ENCODE measurements around the gene PIP4K2B. TPM values are rescaled to one million over a fixed set of nuclear protein-coding genes. Genes with fewer than 3 reads are reported as not detected.

The PIP4K2B gene
- total and polyA plus RNA-seq, 9 of the 15 experiments (the other 6 are each of a cell fraction or from before 2014, with no cell fraction given), result 3.7 to 29.9 (median 23.0) TPM

DNA sequence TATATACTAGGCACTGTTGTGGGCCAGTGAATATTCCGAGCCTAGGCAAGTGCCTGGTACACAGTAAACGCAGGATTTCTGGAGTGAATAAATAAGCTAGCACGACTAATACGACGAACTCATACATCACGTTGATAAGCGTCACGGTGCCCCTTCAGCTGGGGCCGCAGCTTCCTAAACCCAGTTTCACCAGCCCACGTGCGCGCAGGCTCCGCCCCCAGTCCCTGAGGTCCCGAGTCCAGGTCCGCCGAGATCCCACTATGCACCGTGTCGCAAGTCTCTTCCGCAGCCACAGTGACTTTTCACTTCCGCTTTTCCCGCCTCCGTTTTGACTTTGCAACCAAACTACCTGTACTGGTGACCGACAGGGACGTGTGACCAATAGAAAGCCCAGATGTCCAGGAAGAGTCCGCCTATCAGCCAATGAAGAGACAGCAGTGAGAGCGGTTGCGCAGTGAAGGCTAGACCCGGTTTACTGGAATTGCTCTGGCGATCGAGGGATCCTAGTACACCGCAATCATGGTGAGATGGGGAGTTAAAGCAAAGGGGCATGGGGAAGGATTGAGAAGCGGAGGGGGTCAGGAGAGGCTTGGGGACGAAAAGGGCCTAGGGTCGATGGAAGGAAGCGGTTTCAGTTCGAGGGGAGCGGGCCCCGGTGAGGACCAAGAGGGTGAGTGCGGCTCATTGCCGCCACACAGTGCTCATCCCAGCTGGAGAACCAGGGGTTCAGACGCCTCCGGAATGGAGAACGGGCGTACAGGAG lies 46.9 kb downstream of the PIP4K2B start, which contains the start of gene PSMB3 (continued):
- TF ChIP-seq, protein P1, sequence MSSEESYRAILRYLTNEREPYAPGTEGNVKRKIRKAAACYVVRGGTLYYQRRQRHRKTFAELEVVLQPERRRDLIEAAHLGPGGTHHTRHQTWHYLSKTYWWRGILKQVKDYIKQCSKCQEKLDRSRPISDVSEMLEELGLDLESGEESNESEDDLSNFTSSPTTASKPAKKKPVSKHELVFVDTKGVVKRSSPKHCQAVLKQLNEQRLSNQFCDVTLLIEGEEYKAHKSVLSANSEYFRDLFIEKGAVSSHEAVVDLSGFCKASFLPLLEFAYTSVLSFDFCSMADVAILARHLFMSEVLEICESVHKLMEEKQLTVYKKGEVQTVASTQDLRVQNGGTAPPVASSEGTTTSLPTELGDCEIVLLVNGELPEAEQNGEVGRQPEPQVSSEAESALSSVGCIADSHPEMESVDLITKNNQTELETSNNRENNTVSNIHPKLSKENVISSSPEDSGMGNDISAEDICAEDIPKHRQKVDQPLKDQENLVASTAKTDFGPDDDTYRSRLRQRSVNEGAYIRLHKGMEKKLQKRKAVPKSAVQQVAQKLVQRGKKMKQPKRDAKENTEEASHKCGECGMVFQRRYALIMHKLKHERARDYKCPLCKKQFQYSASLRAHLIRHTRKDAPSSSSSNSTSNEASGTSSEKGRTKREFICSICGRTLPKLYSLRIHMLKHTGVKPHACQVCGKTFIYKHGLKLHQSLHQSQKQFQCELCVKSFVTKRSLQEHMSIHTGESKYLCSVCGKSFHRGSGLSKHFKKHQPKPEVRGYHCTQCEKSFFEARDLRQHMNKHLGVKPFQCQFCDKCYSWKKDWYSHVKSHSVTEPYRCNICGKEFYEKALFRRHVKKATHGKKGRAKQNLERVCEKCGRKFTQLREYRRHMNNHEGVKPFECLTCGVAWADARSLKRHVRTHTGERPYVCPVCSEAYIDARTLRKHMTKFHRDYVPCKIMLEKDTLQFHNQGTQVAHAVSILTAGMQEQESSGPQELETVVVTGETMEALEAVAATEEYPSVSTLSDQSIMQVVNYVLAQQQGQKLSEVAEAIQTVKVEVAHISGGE (CRISPR knock-in tag; IDR thresholded peaks at IDR 0.05), result peak in 1 of 3 experiments; percentile 78; a peak in 2 of 6 replicates
- TF ChIP-seq, protein P2, sequence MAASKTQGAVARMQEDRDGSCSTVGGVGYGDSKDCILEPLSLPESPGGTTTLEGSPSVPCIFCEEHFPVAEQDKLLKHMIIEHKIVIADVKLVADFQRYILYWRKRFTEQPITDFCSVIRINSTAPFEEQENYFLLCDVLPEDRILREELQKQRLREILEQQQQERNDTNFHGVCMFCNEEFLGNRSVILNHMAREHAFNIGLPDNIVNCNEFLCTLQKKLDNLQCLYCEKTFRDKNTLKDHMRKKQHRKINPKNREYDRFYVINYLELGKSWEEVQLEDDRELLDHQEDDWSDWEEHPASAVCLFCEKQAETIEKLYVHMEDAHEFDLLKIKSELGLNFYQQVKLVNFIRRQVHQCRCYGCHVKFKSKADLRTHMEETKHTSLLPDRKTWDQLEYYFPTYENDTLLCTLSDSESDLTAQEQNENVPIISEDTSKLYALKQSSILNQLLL (CRISPR knock-in tag; IDR thresholded peaks at IDR 0.05; ENCODE audit: borderline replicate concordance), result no peak
- peak; percentile 72 for TF ChIP-seq JUND (IDR thresholded peaks at IDR 0.05; ENCODE audit: borderline replicate concordance, low read depth, low read length)
- no peak; the same call in 2 of the 3 replicates for TF ChIP-seq JUND (tag; IDR thresholded peaks at IDR 0.05; ENCODE audit: borderline replicate concordance, low read depth, low read length)
- no peak; the same call in 1 of the 2 replicates for TF ChIP-seq GATAD2A (IDR thresholded peaks at IDR 0.05)
- 0 out of 2 replicates have a peak, but pooled peaks have one; percentile 19 for TF ChIP-seq ZNF133 (CRISPR knock-in tag; IDR thresholded peaks at IDR 0.05)
- TF ChIP-seq, protein P3, sequence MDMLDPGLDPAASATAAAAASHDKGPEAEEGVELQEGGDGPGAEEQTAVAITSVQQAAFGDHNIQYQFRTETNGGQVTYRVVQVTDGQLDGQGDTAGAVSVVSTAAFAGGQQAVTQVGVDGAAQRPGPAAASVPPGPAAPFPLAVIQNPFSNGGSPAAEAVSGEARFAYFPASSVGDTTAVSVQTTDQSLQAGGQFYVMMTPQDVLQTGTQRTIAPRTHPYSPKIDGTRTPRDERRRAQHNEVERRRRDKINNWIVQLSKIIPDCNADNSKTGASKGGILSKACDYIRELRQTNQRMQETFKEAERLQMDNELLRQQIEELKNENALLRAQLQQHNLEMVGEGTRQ (CRISPR knock-in tag; IDR thresholded peaks at IDR 0.05), result peak; percentile 81
- TF ChIP-seq, protein P4, sequence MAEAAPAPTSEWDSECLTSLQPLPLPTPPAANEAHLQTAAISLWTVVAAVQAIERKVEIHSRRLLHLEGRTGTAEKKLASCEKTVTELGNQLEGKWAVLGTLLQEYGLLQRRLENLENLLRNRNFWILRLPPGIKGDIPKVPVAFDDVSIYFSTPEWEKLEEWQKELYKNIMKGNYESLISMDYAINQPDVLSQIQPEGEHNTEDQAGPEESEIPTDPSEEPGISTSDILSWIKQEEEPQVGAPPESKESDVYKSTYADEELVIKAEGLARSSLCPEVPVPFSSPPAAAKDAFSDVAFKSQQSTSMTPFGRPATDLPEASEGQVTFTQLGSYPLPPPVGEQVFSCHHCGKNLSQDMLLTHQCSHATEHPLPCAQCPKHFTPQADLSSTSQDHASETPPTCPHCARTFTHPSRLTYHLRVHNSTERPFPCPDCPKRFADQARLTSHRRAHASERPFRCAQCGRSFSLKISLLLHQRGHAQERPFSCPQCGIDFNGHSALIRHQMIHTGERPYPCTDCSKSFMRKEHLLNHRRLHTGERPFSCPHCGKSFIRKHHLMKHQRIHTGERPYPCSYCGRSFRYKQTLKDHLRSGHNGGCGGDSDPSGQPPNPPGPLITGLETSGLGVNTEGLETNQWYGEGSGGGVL (CRISPR knock-in tag; IDR thresholded peaks at IDR 0.05), result no peak
- no peak for TF ChIP-seq SMAD2 (IDR thresholded peaks at IDR 0.05; ENCODE audit: low read depth, low read length)
- TF ChIP-seq DIDO1 (tag; IDR thresholded peaks at IDR 0.05; ENCODE audit: low read depth), result peak; percentile 63; the same call in 1 of the 2 replicates
- TF ChIP-seq, protein P5, sequence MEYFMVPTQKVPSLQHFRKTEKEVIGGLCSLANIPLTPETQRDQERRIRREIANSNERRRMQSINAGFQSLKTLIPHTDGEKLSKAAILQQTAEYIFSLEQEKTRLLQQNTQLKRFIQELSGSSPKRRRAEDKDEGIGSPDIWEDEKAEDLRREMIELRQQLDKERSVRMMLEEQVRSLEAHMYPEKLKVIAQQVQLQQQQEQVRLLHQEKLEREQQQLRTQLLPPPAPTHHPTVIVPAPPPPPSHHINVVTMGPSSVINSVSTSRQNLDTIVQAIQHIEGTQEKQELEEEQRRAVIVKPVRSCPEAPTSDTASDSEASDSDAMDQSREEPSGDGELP (CRISPR knock-in tag; IDR thresholded peaks at IDR 0.05; ENCODE audit: borderline replicate concordance), result peak; percentile 89
- 0 out of 2 replicates have a peak, but pooled peaks have one; percentile 44 for TF ChIP-seq SREBF2 (CRISPR knock-in tag; IDR thresholded peaks at IDR 0.05)
- TF ChIP-seq ZNF23 (CRISPR knock-in tag; IDR thresholded peaks at IDR 0.05), result no peak
- peak; percentile 61 for TF ChIP-seq RBBP5 (IDR thresholded peaks at IDR 0.05; ENCODE audit: borderline replicate concordance, insufficient read depth, low read length, poor library complexity, severe bottlenecking)
- no peak for TF ChIP-seq ZNF41 (CRISPR knock-in tag; conservative IDR thresholded peaks at IDR 0.05)
